Measurements from ENCODE around the gene FBXW7.

Gene FBXW7

GRCh38 chr4:152334931-152335330, 201.0 kb downstream of the FBXW7 start:
- DNase-seq (ENCODE audit: low read depth, low spot score): no peak

GRCh38 chr4:152331042-152331441, 204.8 kb downstream of the FBXW7 start:
- DNase-seq (ENCODE audit: low read depth, low spot score): no peak

GRCh38 chr4:152328582-152328981, 207.3 kb downstream of the FBXW7 start:
- DNase-seq (ENCODE audit: low read depth, low spot score): no peak

- DNase-seq (ENCODE audit: low read depth, low spot score): no peak
These were observed 208.1 kb downstream of the FBXW7 start for GRCh38 chr4:152327606-152328453.

- no peak for DNase-seq (ENCODE audit: low read depth, low spot score)
These were observed 210.1 kb downstream of the FBXW7 start for GRCh38 chr4:152325831-152326230.

GRCh38 chr4:152323221-152323620, 212.7 kb downstream of the FBXW7 start:
- DNase-seq (ENCODE audit: low read depth, low spot score): no peak

- DNase-seq (ENCODE audit: low read depth, low spot score): no peak
These were observed 213.2 kb downstream of the FBXW7 start for GRCh38 chr4:152322656-152323055.

GRCh38 chr4:152321923-152322322, 214.0 kb downstream of the FBXW7 start:
- DNase-seq (ENCODE audit: low read depth, low spot score): no peak

- DNase-seq (ENCODE audit: low read depth, low spot score): no peak
These were observed 214.5 kb downstream of the FBXW7 start for GRCh38 chr4:152321398-152321797.

- no peak for DNase-seq (ENCODE audit: low read depth, low spot score)
These were observed 218.9 kb downstream of the FBXW7 start for GRCh38 chr4:152316969-152317368.

- no peak for DNase-seq (ENCODE audit: low read depth, low spot score)
These were observed 225.6 kb downstream of the FBXW7 start for GRCh38 chr4:152310257-152310656.

GRCh38 chr4:152309418-152309817, 226.5 kb downstream of the FBXW7 start:
- DNase-seq (ENCODE audit: low read depth, low spot score): no peak

- no peak for DNase-seq (ENCODE audit: low read depth, low spot score)
These were observed 226.9 kb downstream of the FBXW7 start for GRCh38 chr4:152308951-152309350.

- DNase-seq (ENCODE audit: low read depth, low spot score): no peak
These were observed 228.2 kb downstream of the FBXW7 start for GRCh38 chr4:152307669-152308068.

- no peak for DNase-seq (ENCODE audit: low read depth, low spot score)
These were observed 229.4 kb downstream of the FBXW7 start for GRCh38 chr4:152306541-152306940.

- no peak for DNase-seq (ENCODE audit: low read depth, low spot score)
These were observed 231.7 kb downstream of the FBXW7 start for GRCh38 chr4:152304220-152304619.

GRCh38 chr4:152301381-152301780, 234.5 kb downstream of the FBXW7 start:
- no peak for DNase-seq (ENCODE audit: low read depth, low spot score)

GRCh38 chr4:152299553-152299952, 236.3 kb downstream of the FBXW7 start:
- no peak for DNase-seq (ENCODE audit: low read depth, low spot score)

GRCh38 chr4:152296386-152296785, 239.5 kb downstream of the FBXW7 start:
- no peak for DNase-seq (ENCODE audit: low read depth, low spot score)

- DNase-seq (ENCODE audit: low read depth, low spot score): no peak
These were observed 241.1 kb downstream of the FBXW7 start for GRCh38 chr4:152294765-152295164.

- no peak for DNase-seq (ENCODE audit: low read depth, low spot score)
These were observed 241.6 kb downstream of the FBXW7 start for GRCh38 chr4:152294331-152294730.

GRCh38 chr4:152293527-152293926, 242.4 kb downstream of the FBXW7 start:
- DNase-seq (ENCODE audit: low read depth, low spot score): no peak

- no peak for DNase-seq (ENCODE audit: low read depth, low spot score)
These were observed 245.4 kb downstream of the FBXW7 start for GRCh38 chr4:152290366-152290921.

Measured in activated CD4-positive, CD25-positive, alpha-beta regulatory T cell treated with anti-CD3 and anti-CD28 coated beads, Interleukin-2, amount 50 U/mL, for 16 hours (primary cell).